GM19463 (cell line): Measurements from ENCODE around the gene BSPH1.
"Not testable (repeated sequence)": the region's sequence is repeated elsewhere in the genome, so short reads cannot be mapped to it uniquely, and the experiment has no call there.

ENCODE experiments used
- ATAC-seq: cut with Tn5 transposase; IDR thresholded peaks from one replicate; pipeline ENCODE4 v1.9.1; 2021; ENCODE audit warnings: mild to moderate bottlenecking, moderate library complexity; ENCODE audit not compliant: unreplicated experiment

BSPH1 gene

GRCh38 chr19:47928581-47928980, 63.4 kb downstream of the BSPH1 start:
- ATAC-seq = not testable (repeated sequence)

GRCh38 chr19:47920107-47920506, 71.9 kb downstream of the BSPH1 start:
- not testable (repeated sequence) for ATAC-seq
